GM23248 (cell line): ENCODE results near the gene PNMA5.

Experiments
- EZH2 ChIP-seq: fragments of 200-600 bp; sonication (generic); IDR thresholded peaks from 2 replicates; pipeline ENCODE4 v1.6.1; 2018; ENCODE audit warnings: antibody characterized with exemption, mild to moderate bottlenecking; ENCODE audit not compliant: insufficient read depth, poor library complexity, severe bottlenecking
- EZH2phosphoT487 ChIP-seq: fragments of 200-600 bp; sonication (generic); IDR thresholded peaks from 2 replicates; pipeline ENCODE4 v1.6.1; 2018; ENCODE audit warnings: antibody characterized with exemption, moderate library complexity, mild to moderate bottlenecking, low read depth; ENCODE audit not compliant: insufficient read depth

DNA sequence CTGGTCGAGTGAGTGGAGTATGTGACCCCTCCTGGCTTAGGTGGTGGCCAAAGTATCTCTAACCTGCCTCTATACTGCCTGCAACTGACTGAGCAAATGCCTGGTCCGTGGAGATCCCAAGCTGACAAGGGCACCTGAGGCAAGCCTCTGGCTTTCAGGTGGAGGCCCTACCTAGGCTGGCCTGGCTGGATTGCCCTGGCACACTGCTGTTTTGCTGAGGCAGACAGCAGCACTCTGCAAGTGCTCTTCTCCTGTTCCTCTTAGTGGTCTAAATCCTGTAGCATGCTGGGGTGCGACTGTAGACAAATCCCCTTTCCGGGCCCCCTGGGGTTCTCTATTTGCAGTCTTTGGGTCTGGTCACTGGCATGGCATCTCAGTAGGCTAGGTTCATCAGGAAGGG lies 44.8 kb downstream of the PNMA5 start:
- no peak for TF ChIP-seq EZH2
- TF ChIP-seq EZH2phosphoT487, result no peak
